22Rv1 (cell line): ENCODE results near the gene ATP2B3.

Source experiments
- H3K27ac ChIP-seq: fragments of 450-650 bp; 2 replicates; pipeline ENCODE4 v1.5.1; 2017
- ZFX ChIP-seq: fragments of 450-650 bp; IDR thresholded peaks from 2 replicates; pipeline ENCODE4 v1.6.1; 2017; ENCODE audit warnings: antibody characterized with exemption, borderline replicate concordance
- TF ChIP-seq, protein P1 (sequence below): fragments of 450-650 bp; IDR thresholded peaks from 2 replicates; pipeline ENCODE4 v1.5.1; 2017; ENCODE audit warnings: mild to moderate bottlenecking

The ATP2B3 gene

DNA sequence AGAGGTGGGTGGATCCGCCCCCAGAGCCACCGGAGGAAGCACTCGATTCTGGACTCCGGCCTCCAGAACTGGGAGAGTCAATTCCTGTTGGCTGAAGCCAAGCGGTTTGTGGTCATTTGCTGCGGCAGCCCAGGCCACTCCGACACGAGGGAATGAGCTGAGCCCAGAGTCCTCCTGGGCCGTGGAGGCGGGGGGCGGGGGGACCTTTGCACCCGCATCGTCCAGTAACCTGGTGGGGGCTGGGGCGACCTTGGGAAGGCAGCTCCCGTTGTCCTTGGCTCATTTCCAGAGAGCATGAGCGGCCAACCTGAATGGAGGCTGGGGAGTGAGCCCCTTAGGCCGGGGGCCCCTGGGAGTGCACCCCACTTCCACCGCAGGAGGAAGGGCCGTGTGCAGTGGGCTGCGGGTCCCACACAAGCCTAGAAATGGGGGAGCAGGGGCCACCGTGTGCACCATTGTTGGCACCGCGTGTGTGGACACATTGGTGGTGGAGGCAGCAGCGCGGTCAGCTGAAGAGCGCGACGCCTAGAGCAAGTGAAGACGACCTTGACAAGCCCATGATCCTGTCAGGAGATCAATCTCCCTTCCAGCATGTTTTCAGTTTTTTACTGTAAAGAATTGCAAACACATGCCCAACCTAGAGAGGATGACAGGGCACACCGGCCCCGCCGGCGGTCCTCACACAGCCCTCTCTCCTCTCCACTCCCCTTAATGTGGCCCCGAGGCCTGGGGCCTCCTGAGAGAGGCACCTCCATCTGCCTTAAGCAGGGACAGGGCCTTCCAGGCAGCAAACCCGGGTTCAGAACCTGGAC, 109.6 kb downstream of the ATP2B3 start:
- H3K27ac ChIP-seq: no peak overlapping the region
- no peak for TF ChIP-seq ZFX
- TF ChIP-seq, protein P1, sequence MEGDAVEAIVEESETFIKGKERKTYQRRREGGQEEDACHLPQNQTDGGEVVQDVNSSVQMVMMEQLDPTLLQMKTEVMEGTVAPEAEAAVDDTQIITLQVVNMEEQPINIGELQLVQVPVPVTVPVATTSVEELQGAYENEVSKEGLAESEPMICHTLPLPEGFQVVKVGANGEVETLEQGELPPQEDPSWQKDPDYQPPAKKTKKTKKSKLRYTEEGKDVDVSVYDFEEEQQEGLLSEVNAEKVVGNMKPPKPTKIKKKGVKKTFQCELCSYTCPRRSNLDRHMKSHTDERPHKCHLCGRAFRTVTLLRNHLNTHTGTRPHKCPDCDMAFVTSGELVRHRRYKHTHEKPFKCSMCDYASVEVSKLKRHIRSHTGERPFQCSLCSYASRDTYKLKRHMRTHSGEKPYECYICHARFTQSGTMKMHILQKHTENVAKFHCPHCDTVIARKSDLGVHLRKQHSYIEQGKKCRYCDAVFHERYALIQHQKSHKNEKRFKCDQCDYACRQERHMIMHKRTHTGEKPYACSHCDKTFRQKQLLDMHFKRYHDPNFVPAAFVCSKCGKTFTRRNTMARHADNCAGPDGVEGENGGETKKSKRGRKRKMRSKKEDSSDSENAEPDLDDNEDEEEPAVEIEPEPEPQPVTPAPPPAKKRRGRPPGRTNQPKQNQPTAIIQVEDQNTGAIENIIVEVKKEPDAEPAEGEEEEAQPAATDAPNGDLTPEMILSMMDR: no peak

DNA sequence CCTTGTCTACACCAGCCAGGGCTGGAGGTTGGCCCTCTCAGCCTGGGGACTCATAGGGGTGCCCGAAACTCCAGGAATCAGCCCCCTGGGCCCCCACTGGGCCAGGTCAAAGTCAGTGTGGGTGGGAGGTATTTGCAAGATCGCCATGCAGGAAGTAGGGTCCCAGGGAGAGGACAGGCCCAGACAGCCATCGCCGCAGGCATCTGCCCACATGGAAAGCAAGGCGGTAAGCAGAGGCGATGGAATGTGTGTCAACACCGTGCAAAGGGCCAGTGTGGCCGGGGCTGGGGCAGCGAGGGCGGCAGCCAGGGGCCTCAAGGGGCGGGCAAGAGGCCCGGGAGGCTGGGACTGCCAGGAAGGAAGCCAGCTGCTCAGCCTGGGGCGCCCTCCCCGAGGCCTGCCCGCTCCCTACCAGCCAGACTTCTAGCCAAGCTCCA, 110.3 kb downstream of the ATP2B3 start:
- TF ChIP-seq ZFX: no peak
- TF ChIP-seq, protein P1: no peak
- no peak overlapping the region for H3K27ac ChIP-seq

- no peak overlapping the region for H3K27ac ChIP-seq
- TF ChIP-seq ZFX: no peak
- TF ChIP-seq, protein P1: no peak
Observed at GRCh38 chrX:153628129-153628528, 110.7 kb downstream of the ATP2B3 start.

- TF ChIP-seq, protein P1: no peak
- H3K27ac ChIP-seq: no peak overlapping the region
Observed at GRCh38 chrX:153628665-153629064, 111.2 kb downstream of the ATP2B3 start.

- TF ChIP-seq, protein P1: no peak
- TF ChIP-seq ZFX: no peak
- no peak overlapping the region for H3K27ac ChIP-seq
Observed at GRCh38 chrX:153631346-153631745, 113.9 kb downstream of the ATP2B3 start.

- no peak overlapping the region for H3K27ac ChIP-seq
- TF ChIP-seq, protein P1: no peak
- no peak for TF ChIP-seq ZFX
Observed at GRCh38 chrX:153631907-153632594, 114.6 kb downstream of the ATP2B3 start.
